Endodermal cell (in vitro differentiated cells): ENCODE results near the gene TMEM40. TPM values are rescaled to one million over a fixed set of nuclear protein-coding genes. Genes with fewer than 3 reads are reported as not detected.

Experiments
- DNase-seq: peaks from one replicate; pipeline ENCODE4 v3.0.0-alpha.2; 2017
- H3K27ac ChIP-seq: 2 replicates; pipeline ENCODE4 v1.5.1; 2013; ENCODE audit warnings: mild to moderate bottlenecking, low read depth, low read length, moderate library complexity
- H3K27me3 ChIP-seq: 2 replicates; pipeline ENCODE4 v1.6.1; 2013; ENCODE audit warnings: mild to moderate bottlenecking, low read length, moderate library complexity; ENCODE audit not compliant: insufficient read depth, control insufficient read depth, poor library complexity, severe bottlenecking
- H3K36me3 ChIP-seq: 2 replicates; pipeline ENCODE4 v1.7.0; 2013; ENCODE audit warnings: mild to moderate bottlenecking, low read length, moderate library complexity; ENCODE audit not compliant: control insufficient read depth, insufficient read depth
- H3K4me1 ChIP-seq: one replicate; pipeline ENCODE4 v1.7.0; 2013; ENCODE audit warnings: low read length; ENCODE audit not compliant: control insufficient read depth, insufficient read depth
- H3K4me3 ChIP-seq: 2 replicates; pipeline ENCODE4 v1.5.1; 2013; ENCODE audit warnings: mild to moderate bottlenecking, low read length, moderate library complexity
- H3K9ac ChIP-seq: 2 replicates; pipeline ENCODE4 v1.6.1; 2013; ENCODE audit warnings: mild to moderate bottlenecking, low read length, moderate library complexity; ENCODE audit not compliant: poor library complexity, severe bottlenecking; ENCODE audit errors: extremely low read depth
- H3K9me3 ChIP-seq: 2 replicates; pipeline ENCODE4 v1.6.1; 2013; ENCODE audit warnings: mild to moderate bottlenecking, low read length, moderate library complexity; ENCODE audit not compliant: control insufficient read depth
- H3K27ac Mint-ChIP-seq: 2 replicates; pipeline ENCODE4 v1.8.0; 2020; ENCODE audit warnings: mixed read lengths
- H3K27me3 Mint-ChIP-seq: 2 replicates; pipeline ENCODE4 v1.8.0; 2021; ENCODE audit warnings: mild to moderate bottlenecking, mixed read lengths; ENCODE audit not compliant: insufficient read depth
- H3K36me3 Mint-ChIP-seq: 2 replicates; pipeline ENCODE4 v1.8.0; 2020; ENCODE audit warnings: low read depth, mixed read lengths
- H3K4me1 Mint-ChIP-seq: 2 replicates; pipeline ENCODE4 v1.8.0; 2020; ENCODE audit warnings: mixed read lengths
- H3K4me3 Mint-ChIP-seq: 2 replicates; pipeline ENCODE4 v1.8.0; 2020; ENCODE audit warnings: mild to moderate bottlenecking, moderate library complexity, mixed read lengths
- H3K9me3 Mint-ChIP-seq: 2 replicates; pipeline ENCODE4 v1.8.0; 2020; ENCODE audit warnings: mild to moderate bottlenecking, mixed read lengths
- WGBS, 2 experiments: methylation state at CpG; one replicate each; pipeline versions ENCODE4 v1.1.5 to v1.1.7; 2013; ENCODE audit warnings: missing lambda C conversion rate in 2 of 2, mixed read lengths in 1 of 2; ENCODE audit not compliant: insufficient coverage in 1 of 2, insufficient read length in 1 of 2; 5-methylcytosine and 5-hydroxymethylcytosine counted together
- total RNA-seq, 2 donors: library from RNA; stranded (reverse); fragmentation: NEBNext Ultra II Directional in 1 of 2; extraction: Animal tissue kit (Norgen Biotek cat#: 25700) in 1 of 2; gene quantifications; 2 replicates in 1 of 2; 3 replicates in 1 of 2; pipeline ENCODE4 v1.2.1, GENCODE V29; 2021
- TF ChIP-seq, protein P1 (sequence below): fragments of 200-600 bp; sonication (generic); conservative IDR thresholded peaks from 2 replicates; pipeline ENCODE4 v1.5.0; 2021; ENCODE audit warnings: antibody characterized with exemption, mild to moderate bottlenecking

TMEM40 gene
- total RNA-seq, 2 donors from 2014 or later: not detected

- H3K36me3 ChIP-seq: peaks cover 5% of the 10 kb centered on the region
- TF ChIP-seq, protein P1, sequence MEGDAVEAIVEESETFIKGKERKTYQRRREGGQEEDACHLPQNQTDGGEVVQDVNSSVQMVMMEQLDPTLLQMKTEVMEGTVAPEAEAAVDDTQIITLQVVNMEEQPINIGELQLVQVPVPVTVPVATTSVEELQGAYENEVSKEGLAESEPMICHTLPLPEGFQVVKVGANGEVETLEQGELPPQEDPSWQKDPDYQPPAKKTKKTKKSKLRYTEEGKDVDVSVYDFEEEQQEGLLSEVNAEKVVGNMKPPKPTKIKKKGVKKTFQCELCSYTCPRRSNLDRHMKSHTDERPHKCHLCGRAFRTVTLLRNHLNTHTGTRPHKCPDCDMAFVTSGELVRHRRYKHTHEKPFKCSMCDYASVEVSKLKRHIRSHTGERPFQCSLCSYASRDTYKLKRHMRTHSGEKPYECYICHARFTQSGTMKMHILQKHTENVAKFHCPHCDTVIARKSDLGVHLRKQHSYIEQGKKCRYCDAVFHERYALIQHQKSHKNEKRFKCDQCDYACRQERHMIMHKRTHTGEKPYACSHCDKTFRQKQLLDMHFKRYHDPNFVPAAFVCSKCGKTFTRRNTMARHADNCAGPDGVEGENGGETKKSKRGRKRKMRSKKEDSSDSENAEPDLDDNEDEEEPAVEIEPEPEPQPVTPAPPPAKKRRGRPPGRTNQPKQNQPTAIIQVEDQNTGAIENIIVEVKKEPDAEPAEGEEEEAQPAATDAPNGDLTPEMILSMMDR: no peak
These were observed 39.6 kb upstream of the TMEM40 start for GRCh38 chr3:12798559-12799179.

GRCh38 chr3:12797892-12798558, 39.0 kb upstream of the TMEM40 start:
- H3K4me1 ChIP-seq: no peaks in the 10 kb centered on the region
- Mint-ChIP-seq H3K27me3 (peaks cover 7% of the 10 kb centered on the region), H3K27ac (no peak overlapping the region), H3K4me3 (peak overlapping the region; percentile 78), H3K4me1 (no peaks in the 10 kb centered on the region), H3K36me3 (no peaks in the 10 kb centered on the region), H3K9me3 (no peaks in the 10 kb centered on the region)
- WGBS, 2 experiments: 92 to 100% methylated on average over 5 to 8 of the region's 8 CpGs
- no peaks in the 10 kb centered on the region for H3K36me3 ChIP-seq
- H3K27ac ChIP-seq: no peak overlapping the region
- DNase-seq: peak; percentile 17
- no peak overlapping the region for H3K4me3 ChIP-seq
- no peaks in the 10 kb centered on the region for H3K27me3 ChIP-seq
- TF ChIP-seq, protein P1: no peak
- H3K9ac ChIP-seq: no peak overlapping the region
- no peaks in the 10 kb centered on the region for H3K9me3 ChIP-seq

More at GRCh38 chr3:12798559-12799179, 39.6 kb upstream of the TMEM40 start:
- H3K4me1 ChIP-seq: no peaks in the 10 kb centered on the region
- no peaks in the 10 kb centered on the region for H3K27me3 ChIP-seq
- peaks cover 7% of the 10 kb centered on the region for H3K27me3 Mint-ChIP-seq
- no peak overlapping the region for H3K4me3 Mint-ChIP-seq
- H3K9ac ChIP-seq: no peak overlapping the region
- H3K36me3 Mint-ChIP-seq: no peaks in the 10 kb centered on the region
- H3K4me3 ChIP-seq: no peak overlapping the region
- H3K4me1 Mint-ChIP-seq: no peaks in the 10 kb centered on the region
- H3K9me3 ChIP-seq: no peaks in the 10 kb centered on the region
- H3K27ac Mint-ChIP-seq: no peak overlapping the region
- WGBS, 2 experiments: 88 to 90% methylated on average over 9 to 12 of the region's 12 CpGs
- no peak overlapping the region for H3K27ac ChIP-seq
- DNase-seq: no peak
- H3K9me3 Mint-ChIP-seq: no peaks in the 10 kb centered on the region

DNA sequence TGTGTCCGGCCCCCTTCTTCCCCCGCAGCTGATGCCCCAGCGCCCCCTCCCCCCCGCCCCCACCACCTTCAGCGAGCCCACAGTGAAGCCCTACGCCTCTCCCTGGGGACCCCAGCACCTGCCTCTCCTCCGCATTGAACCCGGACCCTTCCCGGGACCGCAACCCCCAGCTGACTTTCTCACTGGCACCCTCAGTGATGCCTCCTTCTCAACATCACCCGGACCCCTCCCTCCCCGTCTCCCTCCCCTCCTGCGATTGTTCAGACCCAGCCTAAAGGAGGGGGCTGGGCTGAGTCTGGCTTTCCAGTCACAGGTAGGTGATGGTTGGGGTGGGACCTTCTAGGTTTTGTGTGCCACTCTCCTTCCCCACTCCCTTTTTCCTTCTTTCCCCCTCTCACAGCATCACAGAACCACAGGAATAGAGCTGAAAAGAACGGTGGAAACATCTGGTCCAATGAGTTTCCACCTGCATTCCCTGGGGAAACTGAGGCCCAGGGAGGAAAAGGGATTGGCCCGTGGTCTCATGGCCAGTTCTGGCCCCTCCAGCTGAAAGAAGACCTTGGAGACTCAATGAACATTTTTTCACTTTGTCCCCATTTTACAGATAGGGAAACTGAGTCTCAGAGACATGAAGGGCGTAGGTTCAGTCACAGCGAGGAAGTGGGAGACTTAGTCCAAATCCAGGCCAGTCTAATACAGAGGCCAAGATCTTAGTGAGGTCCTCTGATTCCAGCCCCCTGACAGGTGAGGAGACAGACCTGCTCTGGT, 38.2 kb upstream of the TMEM40 start:
- peaks cover 7% of the 10 kb centered on the region for H3K27me3 Mint-ChIP-seq
- no peaks in the 10 kb centered on the region for H3K4me1 Mint-ChIP-seq
- 39 to 79% methylated on average over 4 to 14 of the region's 17 CpGs for WGBS, 2 experiments
- Histone ChIP-seq H3K4me3 (no peak overlapping the region), H3K27ac (no peak overlapping the region), H3K4me1 (no peaks in the 10 kb centered on the region), H3K27me3 (no peaks in the 10 kb centered on the region), H3K9ac (no peak overlapping the region), H3K9me3 (no peaks in the 10 kb centered on the region), H3K36me3 (no peaks in the 10 kb centered on the region)
- no peaks in the 10 kb centered on the region for H3K36me3 Mint-ChIP-seq
- no peak for DNase-seq
- H3K9me3 Mint-ChIP-seq: no peaks in the 10 kb centered on the region
- H3K27ac Mint-ChIP-seq: no peak overlapping the region
- TF ChIP-seq, protein P1: no peak
- H3K4me3 Mint-ChIP-seq: peak overlapping the region; percentile 78
